Glomerular endothelial cell (primary cell): Measurements from ENCODE around the gene SEPTIN6. TPM values are rescaled to one million over a fixed set of nuclear protein-coding genes. Genes with fewer than 3 reads are reported as not detected.

Experiments used
- DNase-seq: peaks from one replicate; pipeline ENCODE4 v3.0.0-alpha.2; 2011; ENCODE audit warnings: low read depth, low spot score; ENCODE audit errors: extremely low read depth
- total RNA-seq: library from RNA; depleted of rRNA; stranded (reverse); fragments of >200 nt; gene quantifications from 2 replicates; pipeline ENCODE4 v1.2.3, GENCODE V29; 2015

Gene SEPTIN6
- total RNA-seq, 1 donor from 2014 or later: 24.4 TPM

- no peak for DNase-seq
Measured at GRCh38 chrX:119659522-119659921, 33.4 kb downstream of the SEPTIN6 start.

GRCh38 chrX:119655125-119655524 is 37.8 kb downstream of the SEPTIN6 start:
- DNase-seq: no peak

DNA sequence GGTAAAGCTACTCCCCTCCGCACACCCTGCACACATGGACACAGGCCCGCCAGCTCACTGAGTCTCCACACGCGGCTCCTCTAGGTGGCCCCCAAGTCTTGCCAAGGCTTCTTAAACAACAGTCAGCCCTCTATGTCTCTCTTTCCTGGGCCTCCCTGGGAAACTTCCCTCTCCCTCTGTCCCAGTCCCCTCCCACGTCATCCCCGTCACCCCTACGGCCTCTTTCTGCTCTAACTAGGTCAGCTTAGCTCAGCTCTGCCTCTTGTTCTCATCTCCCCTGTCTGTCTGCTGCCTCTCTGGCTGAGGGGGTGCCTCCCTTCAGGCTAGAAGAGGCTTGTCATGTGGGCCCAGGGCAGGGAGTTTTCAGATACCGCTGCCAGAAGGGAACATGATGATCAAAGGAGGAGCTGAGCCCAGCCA is 38.8 kb downstream of the SEPTIN6 start:
- no peak for DNase-seq

DNA sequence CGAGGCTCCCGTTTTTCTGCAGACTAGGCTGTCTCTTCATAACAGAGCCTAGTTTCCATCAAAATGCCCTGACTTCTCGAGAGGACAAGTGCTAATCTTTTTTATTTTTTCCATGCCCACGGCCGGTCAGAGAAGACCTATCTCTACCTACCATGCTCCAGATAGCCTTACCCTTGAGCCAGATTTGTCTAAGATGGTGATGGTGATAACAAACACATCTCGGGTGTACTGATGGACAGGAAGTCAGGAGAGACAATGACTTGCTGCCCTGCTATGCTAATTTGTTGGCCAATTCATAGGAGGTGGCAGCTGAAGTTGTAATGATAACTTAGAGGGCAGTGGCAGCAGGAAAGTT is 44.6 kb downstream of the SEPTIN6 start:
- DNase-seq: no peak

GRCh38 chrX:119647552-119648420 is 45.2 kb downstream of the SEPTIN6 start:
- no peak for DNase-seq

DNA sequence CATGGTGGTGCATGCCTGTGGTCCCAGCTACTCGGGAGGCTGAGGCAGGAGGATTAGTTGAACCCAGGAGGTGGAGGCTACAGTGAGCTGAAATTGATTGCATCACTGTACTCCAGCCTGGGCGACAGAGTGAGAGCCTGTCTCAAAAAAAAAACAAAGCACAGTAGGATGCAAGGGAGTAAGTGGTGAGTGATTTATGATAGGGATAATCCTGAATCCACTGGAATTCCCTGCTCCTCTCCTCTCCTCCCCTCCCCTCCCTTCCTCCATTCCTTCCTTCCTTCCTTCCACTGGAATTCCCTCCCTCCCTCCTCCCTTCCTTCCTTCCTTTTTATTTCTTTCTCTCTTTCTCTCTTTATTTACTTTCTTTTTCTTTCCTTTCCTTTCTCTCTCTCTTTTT is 45.9 kb downstream of the SEPTIN6 start:
- DNase-seq: no peak

DNA sequence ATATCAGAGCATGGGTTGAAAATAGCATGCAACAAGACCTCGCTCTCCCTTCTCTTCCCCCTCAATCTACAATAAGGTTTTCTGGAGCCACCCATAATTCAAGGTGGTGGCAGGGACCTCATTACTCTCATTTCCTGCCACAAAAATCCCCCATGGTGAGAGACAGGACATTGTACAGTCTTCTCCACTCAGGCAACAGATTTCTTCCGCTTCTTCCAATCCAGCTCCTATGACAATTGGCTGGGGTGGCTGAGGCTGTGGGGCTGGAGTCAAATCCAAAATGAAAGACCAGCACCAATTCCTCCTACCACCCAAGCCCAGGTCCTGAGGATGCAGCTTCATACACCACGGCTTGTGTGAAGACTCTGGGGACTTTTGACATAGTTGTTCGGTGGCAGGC is 46.5 kb downstream of the SEPTIN6 start:
- no peak for DNase-seq

DNA sequence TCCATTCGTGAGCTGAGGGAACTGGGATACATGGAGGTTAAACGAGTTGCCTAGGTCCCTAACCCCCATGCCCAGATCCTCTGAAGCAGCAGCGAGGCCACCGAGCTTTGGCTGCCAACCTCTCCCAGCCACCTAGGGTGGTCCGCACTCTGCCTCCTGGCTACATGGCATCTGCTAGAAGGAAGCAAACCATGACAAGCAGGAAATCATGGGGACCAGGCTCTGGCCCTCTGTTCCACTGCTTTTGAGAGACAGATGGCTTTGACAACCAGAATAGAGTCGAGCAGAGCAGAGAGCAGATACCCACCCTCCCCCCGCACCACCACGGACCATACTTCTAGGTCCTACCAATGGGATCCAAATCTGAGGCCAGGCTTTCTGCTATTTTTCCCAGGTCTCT is 49.3 kb downstream of the SEPTIN6 start:
- DNase-seq: no peak

Other genes with a start within 250 kb of the SEPTIN6 start
- gene SLC25A5, start 224.7 kb downstream of the SEPTIN6 start, total RNA-seq: 282 and 348 TPM in 2 replicates
- gene STEEP1, start 127.8 kb downstream of the SEPTIN6 start, total RNA-seq: 24.2 and 29.6 TPM in 2 replicates
- gene UBE2A, start 118.6 kb downstream of the SEPTIN6 start, total RNA-seq: 45.4 and 52.7 TPM in 2 replicates
- gene NKRF, start 86.7 kb downstream of the SEPTIN6 start, total RNA-seq: 5.2 and 8.9 TPM in 2 replicates
- not detected in 2 replicates for gene SOWAHD, start 65.4 kb upstream of the SEPTIN6 start, total RNA-seq
- 3,643 and 8,776 TPM in 2 replicates for gene RPL39, start 98.5 kb upstream of the SEPTIN6 start, total RNA-seq
- gene UPF3B, start 159.8 kb upstream of the SEPTIN6 start, total RNA-seq: 2.2 and 4.1 TPM in 2 replicates
- gene RNF113A, start 178.6 kb upstream of the SEPTIN6 start, total RNA-seq: 14.2 and 17.3 TPM in 2 replicates
- 64.1 and 69.8 TPM in 2 replicates for gene NDUFA1, start 178.7 kb upstream of the SEPTIN6 start, total RNA-seq
- not detected in 2 replicates for gene AKAP14, start 202.7 kb upstream of the SEPTIN6 start, total RNA-seq